ENCODE results near the gene GSTM2. TPM values are rescaled to one million over a fixed set of nuclear protein-coding genes. Genes with fewer than 3 reads are reported as not detected.
A peak's percentile ranks its signal among the peaks of the same experiment; 100 is the strongest.
"Not testable (repeated sequence)": the region's sequence is repeated elsewhere in the genome, so short reads cannot be mapped to it uniquely, and the experiment has no call there.

GSTM2 gene
- polyA plus RNA-seq, 10 donors = 118 to 193 (median 154) TPM

GRCh38 chr1:109671067-109671466 is 3.2 kb downstream of the GSTM2 start:
- DNase-seq = no peak

DNA sequence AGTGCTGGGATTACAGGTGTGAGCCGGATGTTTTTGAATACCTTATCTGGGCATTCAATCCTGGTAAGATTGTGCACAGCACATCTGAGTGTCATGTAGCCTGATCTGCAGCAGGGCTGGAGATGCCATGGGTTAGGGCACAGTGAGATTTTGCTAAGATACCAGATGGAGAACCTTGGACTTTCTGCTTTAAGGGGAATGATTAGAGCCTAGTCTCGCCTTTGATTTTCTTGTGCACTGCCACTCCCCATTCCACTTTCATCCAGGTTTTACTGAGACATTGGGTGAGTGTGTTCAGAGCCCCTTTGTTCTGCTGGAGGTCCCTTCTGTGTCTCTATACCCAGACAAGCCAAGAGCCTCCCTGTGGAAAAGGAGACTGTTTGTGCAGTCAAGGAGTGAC is 6.0 kb downstream of the GSTM2 start:
- DNase-seq = not testable (repeated sequence)

DNA sequence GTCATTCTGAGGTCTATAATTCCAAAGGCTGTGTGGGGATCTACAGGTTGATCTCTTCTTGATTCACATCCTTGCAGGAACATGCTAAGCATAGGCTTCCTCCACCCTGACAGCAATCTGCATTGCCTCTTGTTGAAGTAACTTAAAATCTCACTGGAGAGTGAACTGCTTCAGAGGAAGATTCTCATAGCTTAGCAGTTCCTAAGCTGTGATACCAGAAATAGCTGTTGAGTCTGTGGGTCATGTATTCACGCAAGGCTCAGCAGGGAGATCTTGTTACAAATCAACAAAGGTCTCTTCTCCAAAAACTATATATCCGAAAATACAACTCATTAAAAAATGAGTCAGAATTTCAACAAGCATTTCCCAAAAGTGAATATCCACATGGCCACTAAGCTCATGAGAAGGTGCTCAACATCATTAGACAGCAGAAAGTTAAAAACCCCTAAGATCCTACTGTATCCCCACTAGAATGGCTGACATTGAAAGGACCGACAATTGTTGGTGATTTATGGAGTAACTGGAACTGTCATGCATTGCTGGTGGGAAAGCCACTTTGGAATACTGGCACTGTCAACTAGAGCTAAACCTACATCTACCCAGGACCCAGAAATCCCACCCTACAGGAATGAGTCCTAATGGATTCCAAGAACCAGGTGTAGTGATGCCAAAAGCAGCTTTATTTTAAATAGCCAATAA is 9.0 kb downstream of the GSTM2 start:
- not testable (repeated sequence) for DNase-seq

GRCh38 chr1:109677459-109677858 is 9.6 kb downstream of the GSTM2 start:
- no peak for DNase-seq

- not testable (repeated sequence) for DNase-seq
Measured at GRCh38 chr1:109678637-109679036, 10.8 kb downstream of the GSTM2 start.

DNA sequence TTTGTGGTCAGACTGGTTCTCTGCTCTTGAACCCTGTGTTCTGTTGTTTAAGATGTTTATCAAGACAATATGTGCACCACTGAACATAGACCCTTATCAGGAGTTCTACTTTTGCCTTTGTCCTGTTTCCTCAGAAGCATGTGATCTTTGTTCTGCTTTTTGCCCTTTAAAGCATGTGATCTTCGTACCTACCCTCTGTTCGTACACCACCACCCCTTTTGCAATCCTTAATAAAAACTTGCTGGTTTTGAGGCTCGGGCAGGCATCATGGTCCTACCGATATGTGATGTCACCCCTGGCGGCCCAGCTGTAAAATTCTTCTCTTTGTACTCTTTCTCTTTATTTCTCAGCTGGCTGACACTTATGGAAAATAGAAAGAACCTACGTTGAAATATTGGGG is 16.9 kb downstream of the GSTM2 start:
- DNase-seq = not testable (repeated sequence)

GRCh38 chr1:109685399-109685798 is 17.5 kb downstream of the GSTM2 start:
- DNase-seq = not testable (repeated sequence)

DNA sequence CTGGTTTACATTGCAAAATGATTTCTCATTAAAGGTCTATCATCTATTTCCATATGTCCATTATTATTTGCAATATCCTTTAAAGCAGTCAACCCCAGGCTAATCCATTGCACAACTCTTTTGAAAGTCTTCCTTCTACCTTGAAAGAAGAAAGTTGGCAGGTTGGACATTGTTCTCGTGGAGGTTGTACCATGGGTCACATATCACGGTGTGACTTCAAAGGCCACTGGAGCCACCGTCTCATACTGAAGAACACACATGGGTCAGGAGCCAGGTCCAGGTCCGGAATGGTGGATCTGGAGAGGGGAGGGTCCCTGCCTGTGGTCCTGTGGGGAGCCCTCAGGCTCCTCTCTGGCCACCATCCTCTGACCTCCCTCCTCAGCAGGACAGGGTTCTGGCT is 18.0 kb downstream of the GSTM2 start:
- DNase-seq = not testable (repeated sequence)

DNA sequence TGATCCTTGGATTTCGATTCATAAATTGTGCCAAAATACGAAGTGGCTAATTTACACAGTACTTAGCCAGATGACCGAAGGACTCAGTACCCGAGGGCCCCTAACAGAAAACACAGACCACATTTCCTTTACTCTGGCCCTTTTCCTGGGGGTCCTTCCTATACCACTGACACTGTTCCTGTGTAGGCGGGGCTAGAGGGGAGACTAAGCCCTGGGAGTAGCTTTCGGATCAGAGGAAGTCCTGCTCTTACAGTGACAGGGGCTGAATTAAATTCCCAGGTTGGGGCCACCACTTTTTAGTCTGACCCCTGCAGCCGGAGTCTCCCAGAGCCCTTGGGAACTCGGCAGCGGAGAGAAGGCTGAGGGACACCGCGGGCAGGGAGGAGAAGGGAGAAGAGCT is 19.3 kb downstream of the GSTM2 start:
- not testable (repeated sequence) for DNase-seq

DNA sequence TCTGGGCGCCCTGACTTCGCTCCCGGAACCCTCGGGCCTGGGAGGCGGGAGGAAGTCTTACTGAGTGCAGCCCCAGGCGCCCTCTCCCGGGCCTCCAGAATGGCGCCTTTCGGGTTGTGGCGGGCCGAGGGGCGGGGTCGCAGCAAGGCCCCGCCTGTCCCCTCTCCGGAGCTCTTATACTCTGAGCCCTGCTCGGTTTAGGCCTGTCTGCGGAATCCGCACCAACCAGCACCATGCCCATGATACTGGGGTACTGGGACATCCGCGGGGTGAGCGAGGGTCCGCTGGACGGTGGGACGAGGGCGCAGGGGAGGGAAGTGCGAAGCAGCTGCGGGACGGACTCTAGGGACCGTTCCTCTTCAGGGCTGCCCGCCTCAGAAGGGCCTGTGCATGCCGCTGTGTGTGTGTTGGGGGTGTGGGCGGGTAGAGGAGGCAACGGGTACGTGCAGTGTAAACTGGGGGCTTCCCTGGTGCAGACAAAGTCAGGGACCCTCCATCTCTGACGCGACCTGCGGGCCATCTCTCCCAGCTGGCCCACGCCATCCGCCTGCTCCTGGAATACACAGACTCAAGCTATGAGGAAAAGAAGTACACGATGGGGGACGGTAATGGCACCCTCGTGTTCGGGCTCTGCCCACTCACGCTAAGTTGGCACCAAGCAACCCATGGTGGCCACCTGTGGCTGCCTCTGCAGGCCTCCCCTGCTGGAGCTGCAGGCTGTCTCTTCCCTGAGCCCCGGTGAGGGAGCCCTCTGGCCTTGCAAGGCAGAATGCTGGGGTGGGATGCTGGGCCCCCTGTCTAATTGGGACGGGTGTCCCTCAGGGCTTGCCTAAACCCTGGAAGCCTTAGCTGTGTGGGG is 20.0 kb downstream of the GSTM2 start, which contains the start of gene GSTM1:
Gene GSTM1 (plus strand): TSS at position 177 of the 859 bp plus-strand sequence. CDS start 57 bp downstream, at position 234.
- DNase-seq = peak in 2 of 3 donors; percentile 31 to 92

DNA sequence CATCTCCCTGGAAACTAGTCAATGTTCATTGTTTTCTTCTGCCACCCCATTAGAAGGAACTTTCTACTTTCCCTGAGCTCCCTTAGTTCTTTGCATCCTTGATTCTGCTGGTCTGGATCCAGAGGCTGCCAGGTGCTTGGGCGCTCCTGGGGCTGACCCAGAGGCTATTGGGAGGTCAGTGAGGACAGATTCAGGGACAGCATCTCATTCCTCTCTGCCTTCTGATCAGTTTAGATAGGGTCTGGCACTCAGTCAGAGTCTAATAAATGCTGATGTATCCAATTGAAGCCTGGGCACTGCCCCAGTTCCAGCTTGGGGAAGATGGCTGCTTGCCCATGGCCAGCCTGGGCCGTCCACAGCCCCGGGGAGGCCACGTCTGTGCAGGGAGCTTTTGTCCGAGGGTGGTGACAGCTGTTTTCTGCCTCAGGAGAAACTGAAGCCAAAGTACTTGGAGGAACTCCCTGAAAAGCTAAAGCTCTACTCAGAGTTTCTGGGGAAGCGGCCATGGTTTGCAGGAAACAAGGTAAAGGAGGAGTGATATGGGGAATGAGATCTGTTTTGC is 22.1 kb downstream of the GSTM2 start:
- no peak for DNase-seq

DNA sequence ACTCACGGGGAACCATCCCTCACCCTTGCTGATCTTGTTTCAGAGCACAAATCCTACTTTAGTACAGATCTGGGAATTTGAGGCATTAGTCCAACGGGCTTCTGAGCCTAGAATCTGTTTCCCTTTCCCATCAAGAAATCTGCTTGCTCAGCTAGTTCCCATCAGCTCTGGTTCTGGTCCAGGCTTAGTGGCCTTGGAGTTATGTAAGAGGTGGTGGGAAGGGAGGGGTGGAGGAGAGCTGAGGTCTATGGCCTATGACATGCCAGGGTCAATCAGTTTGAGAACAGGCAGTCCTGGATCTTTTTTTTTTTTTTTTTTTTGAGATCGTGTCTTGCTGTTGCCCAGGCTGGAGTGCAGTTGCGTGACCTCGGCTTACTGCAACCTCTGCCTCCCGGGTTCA is 23.9 kb downstream of the GSTM2 start:
- DNase-seq = no peak

- not testable (repeated sequence) for DNase-seq
Measured at GRCh38 chr1:109694400-109694799, 26.5 kb downstream of the GSTM2 start.

DNA sequence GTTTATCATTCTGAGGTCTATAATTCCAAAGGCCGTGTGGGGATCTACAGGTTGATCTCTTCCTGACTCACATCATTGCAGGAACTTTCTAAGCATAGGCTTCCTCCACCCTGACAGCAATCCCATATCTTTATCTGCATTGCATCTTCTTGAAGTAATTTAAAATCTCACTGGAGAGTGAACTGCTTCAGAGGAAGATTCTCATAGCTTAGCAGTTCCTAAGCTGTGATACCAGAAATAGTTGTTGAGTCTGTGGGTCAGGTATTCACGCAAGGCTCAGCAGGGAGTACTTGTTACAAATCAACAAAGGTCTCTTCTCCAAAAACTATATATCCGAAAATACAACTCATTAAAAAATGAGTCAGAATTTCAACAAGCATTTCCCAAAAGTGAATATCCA is 27.3 kb downstream of the GSTM2 start:
- not testable (repeated sequence) for DNase-seq

DNA sequence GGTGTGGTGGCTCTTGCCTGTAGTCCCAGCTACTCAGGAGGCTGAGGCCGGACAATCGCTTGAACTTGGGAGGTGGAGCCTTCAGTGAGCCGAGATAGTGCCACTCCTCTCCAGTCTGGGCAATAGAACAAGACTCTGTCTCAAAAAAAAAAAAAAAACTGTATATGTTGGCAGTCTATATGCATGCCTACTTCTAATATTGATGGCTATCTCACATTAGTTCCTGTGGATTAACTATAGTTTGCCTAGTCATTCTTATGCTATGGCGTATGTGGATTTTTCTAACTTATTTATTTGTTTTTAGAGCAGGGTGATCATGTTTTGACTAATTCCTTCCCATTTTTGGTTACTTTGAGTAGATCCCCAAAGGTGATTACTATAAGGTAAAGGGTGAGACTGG is 29.2 kb downstream of the GSTM2 start:
- no peak for DNase-seq

GRCh38 chr1:109697861-109698260 is 30.0 kb downstream of the GSTM2 start:
- not testable (repeated sequence) for DNase-seq

DNA sequence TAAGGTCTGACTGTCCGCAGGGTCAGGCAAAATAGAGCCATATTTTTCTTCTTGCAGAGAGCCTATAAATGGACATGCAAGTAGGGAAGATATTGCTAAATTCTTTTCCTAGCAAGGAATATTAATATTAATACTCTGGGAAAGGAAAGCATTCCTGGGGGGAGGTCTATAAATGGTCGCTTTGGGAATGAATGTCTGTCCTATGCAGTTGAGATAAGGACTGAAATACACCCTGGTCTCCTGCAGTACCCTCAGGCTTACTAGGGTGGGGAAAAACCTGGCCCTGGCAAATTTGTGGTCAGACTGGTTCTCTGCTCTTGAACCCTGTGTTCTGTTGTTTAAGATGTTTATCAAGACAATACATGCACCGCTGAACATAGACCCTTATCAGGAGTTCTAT is 35.1 kb downstream of the GSTM2 start:
- not testable (repeated sequence) for DNase-seq

DNA sequence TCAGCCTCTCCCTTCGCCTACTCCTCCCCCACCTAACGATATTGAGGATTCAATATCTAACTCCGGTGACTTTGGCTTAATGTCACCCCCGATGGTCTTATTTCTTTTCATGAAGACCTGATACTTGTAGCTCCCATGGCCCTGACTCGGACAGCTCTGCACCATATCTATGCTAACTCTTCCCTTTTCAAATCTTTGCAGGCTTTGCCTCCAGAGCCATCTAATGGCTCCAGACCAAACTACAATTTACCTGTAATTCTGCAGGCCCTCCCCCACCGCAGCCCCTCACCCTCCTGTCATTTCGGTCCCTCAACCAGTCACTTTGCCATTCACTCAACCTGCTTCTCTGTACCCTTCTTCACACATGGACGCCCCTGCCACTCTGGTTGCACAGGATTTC is 36.3 kb downstream of the GSTM2 start:
- DNase-seq = no peak

- DNase-seq = no peak
Measured at GRCh38 chr1:109705411-109705810, 37.6 kb downstream of the GSTM2 start.

DNA sequence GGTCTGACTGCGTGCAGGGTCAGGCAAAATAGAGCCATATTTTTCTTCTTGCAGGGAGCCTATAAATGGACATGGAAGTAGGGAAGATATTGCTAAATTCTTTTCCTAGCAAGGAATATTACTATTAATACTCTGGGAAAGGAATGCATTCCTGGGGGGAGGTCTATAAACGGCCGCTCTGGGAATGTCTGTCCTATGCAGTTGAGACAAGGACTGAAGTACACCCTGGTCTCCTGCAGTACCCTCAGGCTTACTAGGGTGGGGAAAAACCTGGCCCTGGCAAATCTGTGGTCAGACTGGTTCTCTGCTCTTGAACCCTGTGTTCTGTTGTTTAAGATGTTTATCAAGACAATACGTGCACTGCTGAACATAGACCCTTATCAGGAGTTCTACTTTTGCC is 41.1 kb downstream of the GSTM2 start:
- not testable (repeated sequence) for DNase-seq

DNA sequence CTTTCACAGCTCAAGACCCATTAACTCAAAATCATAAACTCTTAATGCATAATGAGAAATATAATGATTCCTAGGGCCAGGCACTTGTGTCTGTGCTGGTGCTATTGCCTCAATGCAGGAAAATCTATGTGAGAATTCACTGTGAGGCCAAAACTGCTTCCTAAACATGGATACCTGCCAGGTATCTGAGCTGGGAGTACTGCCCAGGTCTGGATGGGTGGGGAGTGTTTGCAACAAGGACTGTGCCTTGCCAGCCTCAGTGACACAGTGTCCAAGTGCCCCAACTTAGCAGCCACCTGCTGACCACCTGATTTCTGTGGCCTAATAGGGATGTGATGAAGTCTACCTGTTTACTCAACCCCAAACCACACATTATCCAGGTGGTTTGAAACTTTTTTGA is 42.0 kb downstream of the GSTM2 start:
- DNase-seq = not testable (repeated sequence)

DNA sequence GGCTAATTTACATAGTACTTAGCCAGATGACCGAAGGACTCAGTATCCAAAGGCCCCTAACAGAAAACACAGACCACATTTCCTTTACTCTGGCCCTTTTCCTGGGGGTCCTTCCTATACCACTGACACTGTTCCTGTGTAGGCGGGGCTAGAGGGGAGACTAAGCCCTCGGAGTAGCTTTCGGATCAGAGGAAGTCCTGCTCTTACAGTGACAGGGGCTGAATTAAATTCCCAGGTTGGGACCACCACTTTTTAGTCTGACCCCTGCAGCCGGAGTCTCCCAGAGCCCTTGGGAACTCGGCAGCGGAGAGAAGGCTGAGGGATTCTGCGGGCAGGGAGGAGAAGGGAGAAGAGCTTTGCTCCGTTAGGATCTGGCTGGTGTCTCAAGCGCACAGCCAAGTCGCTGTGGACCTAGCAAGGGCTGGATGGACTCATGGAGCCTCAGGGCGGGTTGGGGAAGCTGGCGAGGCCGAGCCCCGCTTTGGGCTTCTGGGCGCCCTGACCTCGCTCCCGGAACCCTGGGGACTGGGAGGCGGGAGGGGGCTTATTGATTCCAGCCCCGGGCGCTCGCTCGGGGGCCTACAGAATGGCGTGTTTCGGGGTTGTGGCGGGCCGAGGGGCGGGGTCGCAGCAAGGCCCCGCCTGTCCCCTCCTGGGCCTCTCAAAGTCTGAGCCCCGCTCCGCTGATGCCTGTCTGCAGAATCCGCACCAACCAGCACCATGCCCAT is 43.9 kb downstream of the GSTM2 start, which contains the start of gene GSTM5:
Gene GSTM5 (plus strand): TSS at position 659 of the 728 bp plus-strand sequence. CDS start 62 bp downstream, at position 721.
- peak in 2 of 3 donors; percentile 47 to 79 for DNase-seq

Measured in muscle of back (tissue), 11 donors.